Bronchial epithelial cell (primary cell): Measurements from ENCODE around the gene ADCY6. TPM values are rescaled to one million over a fixed set of nuclear protein-coding genes. Genes with fewer than 3 reads are reported as not detected.
A peak's percentile ranks its signal among the peaks of the same experiment; 100 is the strongest.

Source experiments
- DNase-seq: peaks from one replicate; pipeline ENCODE4 v3.0.0-alpha.2; 2010; ENCODE audit warnings: low read depth
- FAIRE-seq: peaks from 2 replicates; lab custom pipeline; 2011; peaks lifted over from hg19 to GRCh38; lab: Jason Lieb, UNC
- H3K27me3 ChIP-seq: 2 replicates; pipeline ENCODE4 v1.5.1; 2011; ENCODE audit warnings: low read length; ENCODE audit not compliant: control insufficient read depth, insufficient read depth
- H3K36me3 ChIP-seq: 2 replicates; pipeline ENCODE4 v1.5.1; 2011; ENCODE audit warnings: low read length; ENCODE audit not compliant: control insufficient read depth, insufficient read depth
- H3K4me3 ChIP-seq: 2 replicates; pipeline ENCODE4 v1.5.1; 2011; ENCODE audit warnings: mild to moderate bottlenecking, low read depth, low read length, control low read depth
- total RNA-seq: library from RNA; depleted of rRNA; stranded (reverse); fragments of >200 nt; gene quantifications from 2 replicates; pipeline ENCODE4 v1.2.1, GENCODE V29; 2014
- TF ChIP-seq, protein P1 (sequence below): IDR thresholded peaks from 2 replicates; pipeline ENCODE4 v1.5.1; 2011; ENCODE audit warnings: mild to moderate bottlenecking, moderate library complexity, low read length, control low read depth, inconsistent platforms; ENCODE audit not compliant: insufficient read depth, severe bottlenecking

ADCY6 gene
- total RNA-seq, 1 donor from 2014 or later = 13.4 TPM

GRCh38 chr12:48807981-48808380 lies 19.1 kb upstream of the ADCY6 start:
- no peaks in the 10 kb centered on the region for H3K27me3 ChIP-seq
- FAIRE-seq (no peak), DNase-seq (no peak)
- H3K36me3 ChIP-seq = no peaks in the 10 kb centered on the region
- TF ChIP-seq, protein P1, sequence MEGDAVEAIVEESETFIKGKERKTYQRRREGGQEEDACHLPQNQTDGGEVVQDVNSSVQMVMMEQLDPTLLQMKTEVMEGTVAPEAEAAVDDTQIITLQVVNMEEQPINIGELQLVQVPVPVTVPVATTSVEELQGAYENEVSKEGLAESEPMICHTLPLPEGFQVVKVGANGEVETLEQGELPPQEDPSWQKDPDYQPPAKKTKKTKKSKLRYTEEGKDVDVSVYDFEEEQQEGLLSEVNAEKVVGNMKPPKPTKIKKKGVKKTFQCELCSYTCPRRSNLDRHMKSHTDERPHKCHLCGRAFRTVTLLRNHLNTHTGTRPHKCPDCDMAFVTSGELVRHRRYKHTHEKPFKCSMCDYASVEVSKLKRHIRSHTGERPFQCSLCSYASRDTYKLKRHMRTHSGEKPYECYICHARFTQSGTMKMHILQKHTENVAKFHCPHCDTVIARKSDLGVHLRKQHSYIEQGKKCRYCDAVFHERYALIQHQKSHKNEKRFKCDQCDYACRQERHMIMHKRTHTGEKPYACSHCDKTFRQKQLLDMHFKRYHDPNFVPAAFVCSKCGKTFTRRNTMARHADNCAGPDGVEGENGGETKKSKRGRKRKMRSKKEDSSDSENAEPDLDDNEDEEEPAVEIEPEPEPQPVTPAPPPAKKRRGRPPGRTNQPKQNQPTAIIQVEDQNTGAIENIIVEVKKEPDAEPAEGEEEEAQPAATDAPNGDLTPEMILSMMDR = no peak
- H3K4me3 ChIP-seq = no peak overlapping the region

GRCh38 chr12:48803675-48804074 lies 14.8 kb upstream of the ADCY6 start:
- DNase-seq = no peak
- TF ChIP-seq, protein P1 = no peak
- no peak for FAIRE-seq
- no peaks in the 10 kb centered on the region for H3K36me3 ChIP-seq
- H3K4me3 ChIP-seq = no peak overlapping the region
- peaks cover 3% of the 10 kb centered on the region for H3K27me3 ChIP-seq

GRCh38 chr12:48800971-48801370 lies 12.1 kb upstream of the ADCY6 start:
- H3K4me3 ChIP-seq = no peak overlapping the region
- DNase-seq (no peak), FAIRE-seq (no peak)
- H3K36me3 ChIP-seq = no peaks in the 10 kb centered on the region
- peaks cover 3% of the 10 kb centered on the region for H3K27me3 ChIP-seq
- TF ChIP-seq, protein P1 = no peak

DNA sequence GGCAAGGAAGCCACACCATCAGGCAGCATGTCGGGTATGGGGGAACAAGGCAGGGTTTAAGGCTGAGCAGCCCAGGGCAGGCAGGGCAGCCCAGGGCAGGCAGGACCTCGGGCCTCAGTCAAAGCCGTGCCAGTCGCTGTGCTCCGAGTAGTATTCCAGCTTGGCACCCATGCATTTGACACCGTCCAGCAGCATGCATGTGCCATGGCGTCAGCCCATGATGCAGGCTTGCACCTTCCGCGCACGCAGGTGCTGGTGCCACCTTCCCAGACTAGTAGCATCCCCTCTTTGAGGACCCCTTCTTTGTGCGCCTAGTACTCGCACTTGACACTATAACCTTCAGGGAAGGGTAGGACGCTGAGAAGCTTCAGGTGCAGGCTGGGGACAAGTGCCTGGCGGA lies 11.6 kb upstream of the ADCY6 start:
- peaks cover 3% of the 10 kb centered on the region for H3K27me3 ChIP-seq
- TF ChIP-seq, protein P1 = no peak
- no peak for DNase-seq
- H3K4me3 ChIP-seq = no peak overlapping the region
- H3K36me3 ChIP-seq = no peaks in the 10 kb centered on the region
- peak; percentile 76 for FAIRE-seq

GRCh38 chr12:48796976-48797375 lies 8.1 kb upstream of the ADCY6 start:
- no peak for DNase-seq
- TF ChIP-seq, protein P1 = no peak
- no peak for FAIRE-seq
- Histone ChIP-seq H3K36me3 (no peaks in the 10 kb centered on the region), H3K4me3 (no peak overlapping the region), H3K27me3 (peaks cover 3% of the 10 kb centered on the region)
